SK-N-SH (cell line): ENCODE measurements around the gene FOXD4. TPM values are rescaled to one million over a fixed set of nuclear protein-coding genes. Genes with fewer than 3 reads are reported as not detected.
"Not testable (repeated sequence)": the region's sequence is repeated elsewhere in the genome, so short reads cannot be mapped to it uniquely, and the experiment has no call there.

Source experiments
- CTCF ChIA-PET: fragments of 300-600, 350-600 bp; formaldehyde crosslinking; extraction: SDS; loops from one replicate; lab custom pipeline; 2021; lab: Yijun Ruan, JAX
- POLR2A ChIA-PET: fragments of 350-600 bp; sonication (Branson Sonifier 250); formaldehyde crosslinking; extraction: SDS; loops from one replicate; lab custom pipeline; 2020; ENCODE audit warnings: antibody characterized with exemption, inconsistent platforms; lab: Yijun Ruan, JAX
- DNase-seq: peaks from one replicate; pipeline ENCODE4 v3.0.0; 2012
- H2AFZ ChIP-seq: fragments of 200-600 bp; sonication (generic); 2 replicates; pipeline ENCODE4 v1.8.1; 2016; ENCODE audit warnings: antibody characterized with exemption, mild to moderate bottlenecking, low read depth
- H3F3A ChIP-seq: fragments of 200-600 bp; sonication (generic); replicated peaks from 2 replicates; pipeline ENCODE3; 2016; ENCODE audit warnings: antibody characterized with exemption, mild to moderate bottlenecking; ENCODE audit not compliant: insufficient read depth
- H3K27ac ChIP-seq, 2 experiments: fragments of 200-500 bp in 1 of 2; fragments of 200-600 bp in 1 of 2; sonication (Bioruptor generic) in 1 of 2; sonication (generic), shearing (Covaris generic) in 1 of 2; 2 replicates each; pipeline versions ENCODE4 v1.5.1 to v1.6.1; 2014 to 2016; ENCODE audit warnings: low read depth in 2 of 2, inconsistent platforms in 1 of 2, low read length in 1 of 2, mild to moderate bottlenecking in 1 of 2, mixed read lengths in 1 of 2
- H3K27me3 ChIP-seq: fragments of 200-600 bp; sonication (generic), shearing (Covaris generic); 2 replicates; pipeline ENCODE4 v1.6.1; 2016; ENCODE audit warnings: mixed run types; ENCODE audit not compliant: insufficient read depth
- H3K36me3 ChIP-seq, 2 experiments: fragments of 200-500 bp in 1 of 2; fragments of 200-600 bp in 1 of 2; sonication (Bioruptor generic) in 1 of 2; sonication (generic) in 1 of 2; replicated peaks in 1 of 2; 2 replicates each; pipeline versions ENCODE3 to v1.5.1; 2014 to 2016; ENCODE audit warnings: low read length in 1 of 2, mild to moderate bottlenecking in 1 of 2; ENCODE audit not compliant: insufficient read depth in 2 of 2, control insufficient read depth in 1 of 2
- H3K4me1 ChIP-seq, 2 experiments: fragments of 200-500 bp in 1 of 2; fragments of 200-600 bp in 1 of 2; sonication (Bioruptor generic) in 1 of 2; sonication (generic), shearing (Covaris generic) in 1 of 2; 2 replicates each; pipeline versions ENCODE4 v1.5.1 to v1.6.1; 2014 to 2016; ENCODE audit warnings: low read depth in 1 of 2, low read length in 1 of 2, mixed run types in 1 of 2; ENCODE audit not compliant: insufficient read depth in 2 of 2, control insufficient read depth in 1 of 2
- H3K4me2 ChIP-seq: fragments of 200-600 bp; sonication (generic), shearing (Covaris generic); 2 replicates; pipeline ENCODE4 v1.6.1; 2017; ENCODE audit warnings: mixed run types
- H3K4me3 ChIP-seq, 2 experiments: fragments of 200-500 bp in 1 of 2; fragments of 200-600 bp in 1 of 2; sonication (Bioruptor generic) in 1 of 2; sonication (generic), shearing (Covaris generic) in 1 of 2; 2 replicates each; pipeline versions ENCODE4 v1.5.1 to v1.8.1; 2014 to 2016; ENCODE audit warnings: low read depth in 2 of 2, inconsistent platforms in 1 of 2, low read length in 1 of 2, mild to moderate bottlenecking in 1 of 2, mixed read lengths in 1 of 2, moderate library complexity in 1 of 2
- H3K79me2 ChIP-seq: fragments of 200-600 bp; sonication (generic); 2 replicates; pipeline ENCODE4 v1.8.1; 2017; ENCODE audit warnings: mild to moderate bottlenecking; ENCODE audit not compliant: insufficient read depth
- H3K9ac ChIP-seq: fragments of 200-600 bp; sonication (generic); 2 replicates; pipeline ENCODE4 v1.6.1; 2017; ENCODE audit warnings: mixed run types
- H3K9me2 ChIP-seq: fragments of 200-600 bp; sonication (generic); 2 replicates; pipeline ENCODE4 v1.6.1; 2017; ENCODE audit warnings: mixed run types
- H3K9me3 ChIP-seq: fragments of 200-600 bp; sonication (generic); 2 replicates; pipeline ENCODE4 v1.6.1; 2017; ENCODE audit warnings: mixed run types, mild to moderate bottlenecking, moderate library complexity
- H4K20me1 ChIP-seq: fragments of 200-600 bp; sonication (generic); 2 replicates; pipeline ENCODE4 v1.6.1; 2017; ENCODE audit warnings: mild to moderate bottlenecking, mixed run types; ENCODE audit not compliant: insufficient read depth
- WGBS: methylation state at CpG from one replicate; pipeline ENCODE4 v1.1.6; 2017; ENCODE audit warnings: low lambda C conversion rate; 5-methylcytosine and 5-hydroxymethylcytosine counted together
- polyA plus RNA-seq, 3 experiments: library from polyadenylated mRNA; depleted of rRNA; stranded (reverse); fragments of >200 nt; gene quantifications; 2 replicates each; pipeline ENCODE4 v1.2.3, GENCODE V29; 2012

FOXD4 gene
- 0.34 and 0.38 TPM in 2 replicates for polyA plus RNA-seq (2012; rRNA removed)
- polyA plus RNA-seq (2012; cell fraction: cytosol; rRNA removed) = 0.27 and 0.30 TPM in 2 replicates
- 1.3 and 1.4 TPM in 2 replicates for polyA plus RNA-seq (2012; cell fraction: nucleus; rRNA removed)

DNA sequence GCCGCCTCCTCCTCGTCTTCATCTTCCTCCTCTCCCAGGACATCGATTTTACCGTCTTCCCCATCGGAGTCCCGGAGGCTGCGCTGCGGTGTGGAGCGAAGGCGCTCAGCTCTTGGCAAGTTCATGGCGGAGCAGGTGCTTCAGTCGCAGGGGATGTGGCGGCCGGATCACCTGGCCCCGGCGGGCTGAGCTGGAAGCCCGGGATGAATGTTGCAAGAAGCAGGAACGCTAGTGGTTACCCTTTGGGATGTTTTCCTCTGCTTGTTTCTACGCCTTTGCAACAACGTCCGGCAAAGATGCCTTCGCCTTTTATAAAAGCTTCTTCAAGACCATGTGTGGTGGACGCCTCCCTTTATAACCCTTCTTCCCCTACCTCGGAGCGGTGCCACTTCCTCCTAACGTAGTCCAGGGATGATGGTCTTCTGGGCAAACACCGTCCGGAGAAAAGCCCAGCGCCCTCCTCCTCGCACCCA is at the start of gene FOXD4:
FOXD4 (minus strand) TSS at position 423 of the 473 bp plus-strand sequence; CDS start at position 125, 298 bp downstream.
- H3K4me2 ChIP-seq, H3K9me2 ChIP-seq, H3K27ac ChIP-seq, H3K4me1 ChIP-seq, H3K79me2 ChIP-seq, H4K20me1 ChIP-seq, POLR2A ChIA-PET, H3K9me3 ChIP-seq, CTCF ChIA-PET, H2AFZ ChIP-seq, H3K36me3 ChIP-seq, H3K9ac ChIP-seq, DNase-seq, H3F3A ChIP-seq, H3K4me3 ChIP-seq: not testable (repeated sequence)
- H3K27me3 ChIP-seq = peaks cover 25% of the 10 kb centered on the region
- 96% methylated on average over 28 of the region's 30 CpGs for WGBS

GRCh38 chr9:159871-160270 is 41.7 kb upstream of the FOXD4 start:
- H3K79me2 ChIP-seq, H4K20me1 ChIP-seq, H3K9ac ChIP-seq, DNase-seq, H3K27me3 ChIP-seq, H2AFZ ChIP-seq, POLR2A ChIA-PET, H3K4me1 ChIP-seq, H3K27ac ChIP-seq, H3K9me2 ChIP-seq, H3K4me2 ChIP-seq, H3F3A ChIP-seq, CTCF ChIA-PET, H3K36me3 ChIP-seq, H3K9me3 ChIP-seq, H3K4me3 ChIP-seq: not testable (repeated sequence)
- no CpG with 5 or more reads among the region's 1 CpG for WGBS

GRCh38 chr9:151173-151572 is 33.0 kb upstream of the FOXD4 start:
- H2AFZ ChIP-seq, H3K4me2 ChIP-seq, H3K79me2 ChIP-seq, H3K4me1 ChIP-seq, H3F3A ChIP-seq, H4K20me1 ChIP-seq, CTCF ChIA-PET, H3K27me3 ChIP-seq, H3K36me3 ChIP-seq, H3K9me3 ChIP-seq, H3K27ac ChIP-seq, POLR2A ChIA-PET, H3K9me2 ChIP-seq, DNase-seq, H3K9ac ChIP-seq, H3K4me3 ChIP-seq: not testable (repeated sequence)

DNA sequence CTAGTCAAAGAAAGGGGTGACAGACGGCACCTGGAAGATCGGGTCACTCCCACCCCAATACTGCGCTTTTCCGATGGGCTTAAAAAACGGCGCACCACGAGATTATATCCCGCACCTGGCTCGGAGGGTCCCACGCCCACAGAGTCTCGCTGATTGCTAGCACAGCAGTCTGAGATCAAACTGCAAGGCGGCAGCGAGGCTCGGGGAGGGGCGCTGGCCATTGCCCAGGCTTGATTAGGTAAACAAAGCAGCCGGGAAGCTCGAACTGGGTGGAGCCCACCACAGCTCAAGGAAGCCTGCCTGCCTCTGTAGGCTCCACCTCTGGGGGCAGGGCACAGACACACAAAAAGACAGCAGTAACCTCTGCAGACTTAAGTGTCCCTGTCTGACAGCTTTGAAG is 21.7 kb upstream of the FOXD4 start:
- H4K20me1 ChIP-seq, H3K9ac ChIP-seq, H3K4me1 ChIP-seq, H3K9me2 ChIP-seq, H3F3A ChIP-seq, H3K4me3 ChIP-seq, H3K4me2 ChIP-seq, H3K9me3 ChIP-seq, H3K27ac ChIP-seq, CTCF ChIA-PET, POLR2A ChIA-PET, H3K36me3 ChIP-seq, H3K79me2 ChIP-seq, DNase-seq, H2AFZ ChIP-seq, H3K27me3 ChIP-seq: not testable (repeated sequence)
- WGBS = 95% methylated on average over 10 of the region's 17 CpGs

DNA sequence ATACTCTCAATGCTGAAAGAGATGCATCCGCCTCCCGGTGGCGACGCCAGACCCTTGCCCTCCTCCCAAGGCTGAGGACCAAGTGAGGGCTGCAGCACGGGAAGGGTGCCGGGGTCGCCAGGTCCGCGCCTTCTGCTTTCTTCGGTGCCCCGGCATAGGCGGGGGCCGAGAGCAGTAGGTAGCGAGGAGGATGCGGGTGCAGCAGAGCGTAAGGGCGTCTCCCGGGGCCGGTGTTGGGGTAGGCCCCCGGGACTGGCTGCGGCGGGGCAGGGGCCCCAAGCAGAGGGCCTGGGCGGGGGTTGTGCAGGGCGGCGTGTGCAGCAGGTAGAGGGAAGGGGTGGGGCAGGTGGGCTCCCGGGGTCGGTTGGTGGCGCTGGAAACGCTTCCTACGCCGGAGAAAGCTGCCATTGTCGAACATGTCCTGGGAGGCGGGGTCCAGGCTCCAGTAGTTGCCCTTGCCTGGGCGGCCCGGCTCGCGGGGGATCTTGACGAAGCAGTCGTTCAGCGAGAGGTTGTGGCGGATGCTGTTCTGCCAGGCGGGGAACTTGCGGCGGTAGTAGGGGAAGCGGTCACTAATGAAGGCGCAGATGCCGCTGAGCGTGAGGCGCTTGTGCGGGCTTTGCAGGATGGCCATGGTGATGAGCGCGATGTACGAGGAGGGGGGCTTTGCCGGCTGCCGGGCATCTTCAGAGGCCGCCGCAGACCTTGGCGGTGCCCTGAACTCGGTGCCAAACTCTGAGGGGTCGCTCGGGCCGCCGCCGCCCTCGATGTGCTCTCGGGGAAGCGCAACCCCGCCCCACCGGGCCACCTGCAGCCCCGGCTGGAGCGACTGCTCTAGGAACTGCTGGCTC is 848 bp downstream of the FOXD4 start:
- WGBS = 94% methylated on average over 41 of the region's 71 CpGs
- H3K4me1 ChIP-seq, H4K20me1 ChIP-seq, H3K9me2 ChIP-seq, H3K27ac ChIP-seq, H3K4me3 ChIP-seq, H2AFZ ChIP-seq, H3F3A ChIP-seq, CTCF ChIA-PET, H3K9ac ChIP-seq, DNase-seq, H3K9me3 ChIP-seq, H3K36me3 ChIP-seq, POLR2A ChIA-PET, H3K4me2 ChIP-seq, H3K79me2 ChIP-seq: not testable (repeated sequence)
- H3K27me3 ChIP-seq = peaks cover 31% of the 10 kb centered on the region
